Uterus (tissue), 4 donors: ENCODE results near the gene ERG. TPM values are rescaled to one million over a fixed set of nuclear protein-coding genes. Genes with fewer than 3 reads are reported as not detected.

Source experiments
- DNase-seq, 2 donors: peaks; one replicate each; pipeline ENCODE4 v3.0.0-alpha.2; 2019 to 2020
- H3K27ac ChIP-seq, 2 donors: fragments of 200-600 bp; sonication (generic); 1 replicate in 1 of 2; 2 replicates in 1 of 2; pipeline ENCODE4 v1.5.1; 2016 to 2018
- H3K27me3 ChIP-seq, 2 donors: fragments of 200-600 bp; sonication (generic); one replicate each; pipeline ENCODE4 v1.5.1; 2018 to 2019; ENCODE audit warnings: control low read depth in 1 of 2
- H3K36me3 ChIP-seq, 2 donors: fragments of 200-600 bp; sonication (generic); one replicate each; pipeline ENCODE4 v1.5.1; 2019; ENCODE audit warnings: control low read depth in 1 of 2
- H3K4me1 ChIP-seq, 2 donors: fragments of 200-600 bp; sonication (generic); one replicate each; pipeline ENCODE4 v1.5.1; 2018 to 2019; ENCODE audit warnings: control low read depth in 1 of 2
- H3K4me3 ChIP-seq, 2 donors: fragments of 200-600 bp; sonication (generic); 1 replicate in 1 of 2; 2 replicates in 1 of 2; pipeline ENCODE4 v1.5.1; 2018 to 2019; ENCODE audit warnings: mild to moderate bottlenecking in 1 of 2
- H3K9me3 ChIP-seq, 2 donors: fragments of 200-600 bp; sonication (generic); one replicate each; pipeline ENCODE4 v1.5.1; 2019; ENCODE audit warnings: control low read depth in 1 of 2
- CTCF ChIP-seq, 4 experiments: fragments of 200-600 bp in 2 of 4; fragments of 450-650 bp in 2 of 4; sonication (generic) in 2 of 4; IDR thresholded peaks; one replicate each; pipeline ENCODE4 v1.5.1; 2016 to 2019; ENCODE audit warnings: antibody characterized with exemption in 4 of 4, mild to moderate bottlenecking in 2 of 4, moderate library complexity in 1 of 4
- POLR2A ChIP-seq, 2 donors: fragments of 450-650 bp; IDR thresholded peaks; one replicate each; pipeline ENCODE4 v1.6.1; 2016; ENCODE audit warnings: antibody characterized with exemption in 2 of 2, mild to moderate bottlenecking in 1 of 2, moderate library complexity in 1 of 2
- intact Hi-C: fragments of 100-400 bp; cut with DNase I; formaldehyde crosslinking; loops from one replicate; pipeline ENCODE4 v1.15.1; 2023; ENCODE audit warnings: low total_unique reads
- total RNA-seq, 4 donors: library from RNA; depleted of rRNA in 3 of 4; stranded (reverse); fragments of >200 nt in 3 of 4; gene quantifications; one replicate each; pipeline versions ENCODE4 v1.1.0 to v1.2.4, GENCODE V29; 2014 to 2023
- donor health status: DM: yes; HTN: yes; CAD: no.

The ERG gene
- total RNA-seq, 4 donors from 2014 or later: 10.4 to 78.6 (median 31.1) TPM

GRCh38 chr21:38349977-38350376 is 148.3 kb downstream of the ERG start:
- TF ChIP-seq POLR2A (IDR thresholded peaks at IDR 0.05): no peak
- TF ChIP-seq CTCF (IDR thresholded peaks at IDR 0.05): no peak
- Histone ChIP-seq H3K9me3 (no peaks in the 10 kb centered on the region), H3K27me3 (no peaks in the 10 kb centered on the region), H3K36me3 (no peaks in the 10 kb centered on the region), H3K4me1 (no peaks in the 10 kb centered on the region), H3K27ac (no peak overlapping the region), H3K4me3 (no peak overlapping the region)
- no peak for DNase-seq
- intact Hi-C loops: loop anchor here (5.0 to 10.0 kb wide), 2 partner anchors 133 to 675 kb away; no protein-coding TSS in a partner anchor

GRCh38 chr21:38349111-38349746 is 149.0 kb downstream of the ERG start:
- DNase-seq: no peak
- Histone ChIP-seq H3K27ac (no peak overlapping the region), H3K4me1 (no peaks in the 10 kb centered on the region), H3K27me3 (no peaks in the 10 kb centered on the region), H3K36me3 (no peaks in the 10 kb centered on the region), H3K4me3 (no peak overlapping the region), H3K9me3 (no peaks in the 10 kb centered on the region)
- intact Hi-C loops: no loop called here
- TF ChIP-seq CTCF (IDR thresholded peaks at IDR 0.05) (no peak), POLR2A (IDR thresholded peaks at IDR 0.05) (no peak)

- H3K4me3 ChIP-seq: no peak overlapping the region
- no peak for TF ChIP-seq POLR2A (IDR thresholded peaks at IDR 0.05)
- no peak for TF ChIP-seq CTCF (IDR thresholded peaks at IDR 0.05)
- H3K9me3 ChIP-seq: no peaks in the 10 kb centered on the region
- intact Hi-C loops: no loop called here
- no peaks in the 10 kb centered on the region for H3K4me1 ChIP-seq
- DNase-seq: no peak
- no peak overlapping the region for H3K27ac ChIP-seq
- H3K36me3 ChIP-seq: no peaks in the 10 kb centered on the region
- H3K27me3 ChIP-seq: no peaks in the 10 kb centered on the region
Measured at GRCh38 chr21:38346286-38346685, 152.0 kb downstream of the ERG start.

- no peak for DNase-seq
- H3K27ac ChIP-seq: no peak overlapping the region
- no peaks in the 10 kb centered on the region for H3K4me1 ChIP-seq
- intact Hi-C loops: no loop called here
- H3K9me3 ChIP-seq: no peaks in the 10 kb centered on the region
- H3K27me3 ChIP-seq: no peaks in the 10 kb centered on the region
- no peaks in the 10 kb centered on the region for H3K36me3 ChIP-seq
- TF ChIP-seq CTCF (IDR thresholded peaks at IDR 0.05): no peak
- no peak for TF ChIP-seq POLR2A (IDR thresholded peaks at IDR 0.05)
- no peak overlapping the region for H3K4me3 ChIP-seq
Measured at GRCh38 chr21:38343691-38344090, 154.6 kb downstream of the ERG start.

GRCh38 chr21:38342739-38343138 is 155.5 kb downstream of the ERG start:
- Histone ChIP-seq H3K27ac (no peak overlapping the region), H3K4me1 (no peaks in the 10 kb centered on the region), H3K4me3 (no peak overlapping the region), H3K9me3 (no peaks in the 10 kb centered on the region), H3K27me3 (no peaks in the 10 kb centered on the region), H3K36me3 (no peaks in the 10 kb centered on the region)
- TF ChIP-seq CTCF (IDR thresholded peaks at IDR 0.05) (no peak), POLR2A (IDR thresholded peaks at IDR 0.05) (no peak)
- intact Hi-C loops: no loop called here
- no peak for DNase-seq
